ENCODE data around the gene WNK3.

GRCh38 chrX:54223581-54223980 lies 134.3 kb downstream of the WNK3 start:
- no peak for TF ChIP-seq CTCF (IDR thresholded peaks at IDR 0.05)
- TF ChIP-seq POLR2A (IDR thresholded peaks at IDR 0.05) = no peak

All from esophagus squamous epithelium (tissue), 4 donors.